ENCODE results near the gene WIF1.

DNA sequence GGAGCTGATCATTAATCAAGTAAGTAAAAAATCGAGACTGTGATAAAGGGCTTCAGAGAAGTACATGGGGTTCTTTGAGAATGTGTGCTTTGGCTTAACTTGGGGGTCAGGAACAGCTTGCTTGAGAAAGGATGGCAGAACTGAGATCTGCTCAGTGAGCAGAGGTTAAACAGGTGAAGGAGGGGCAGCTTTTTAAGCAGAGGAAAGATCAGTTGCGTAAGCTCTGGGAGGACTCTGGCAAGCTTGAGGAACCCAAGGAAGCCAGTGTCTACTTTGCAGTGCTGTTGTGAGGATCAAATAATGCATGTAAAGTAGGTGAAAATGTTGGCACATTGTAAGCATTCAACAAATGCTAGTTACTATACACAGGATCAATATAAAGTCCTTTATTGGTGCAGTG, 30.6 kb downstream of the WIF1 start:
- TF ChIP-seq POLR2A (IDR thresholded peaks at IDR 0.05), result no peak
- TF ChIP-seq, protein P1, sequence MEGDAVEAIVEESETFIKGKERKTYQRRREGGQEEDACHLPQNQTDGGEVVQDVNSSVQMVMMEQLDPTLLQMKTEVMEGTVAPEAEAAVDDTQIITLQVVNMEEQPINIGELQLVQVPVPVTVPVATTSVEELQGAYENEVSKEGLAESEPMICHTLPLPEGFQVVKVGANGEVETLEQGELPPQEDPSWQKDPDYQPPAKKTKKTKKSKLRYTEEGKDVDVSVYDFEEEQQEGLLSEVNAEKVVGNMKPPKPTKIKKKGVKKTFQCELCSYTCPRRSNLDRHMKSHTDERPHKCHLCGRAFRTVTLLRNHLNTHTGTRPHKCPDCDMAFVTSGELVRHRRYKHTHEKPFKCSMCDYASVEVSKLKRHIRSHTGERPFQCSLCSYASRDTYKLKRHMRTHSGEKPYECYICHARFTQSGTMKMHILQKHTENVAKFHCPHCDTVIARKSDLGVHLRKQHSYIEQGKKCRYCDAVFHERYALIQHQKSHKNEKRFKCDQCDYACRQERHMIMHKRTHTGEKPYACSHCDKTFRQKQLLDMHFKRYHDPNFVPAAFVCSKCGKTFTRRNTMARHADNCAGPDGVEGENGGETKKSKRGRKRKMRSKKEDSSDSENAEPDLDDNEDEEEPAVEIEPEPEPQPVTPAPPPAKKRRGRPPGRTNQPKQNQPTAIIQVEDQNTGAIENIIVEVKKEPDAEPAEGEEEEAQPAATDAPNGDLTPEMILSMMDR (IDR thresholded peaks at IDR 0.05), result no peak

Measured in thyroid gland (tissue), 4 donors.